HG02623 (cell line): ENCODE measurements around the gene PRIM2.
A peak's percentile ranks its signal among the peaks of the same experiment; 100 is the strongest.
"Not testable (repeated sequence)": the region's sequence is repeated elsewhere in the genome, so short reads cannot be mapped to it uniquely, and the experiment has no call there.

ENCODE experiments used
- ATAC-seq: cut with Tn5 transposase; IDR thresholded peaks from one replicate; pipeline ENCODE4 v1.9.1; 2021; ENCODE audit warnings: moderate library complexity; ENCODE audit not compliant: unreplicated experiment

Gene PRIM2

GRCh38 chr6:57489887-57490286 is 172.5 kb downstream of the PRIM2 start:
- ATAC-seq = not testable (repeated sequence)

- ATAC-seq = not testable (repeated sequence)
Measured at GRCh38 chr6:57491795-57492194, 174.4 kb downstream of the PRIM2 start.

GRCh38 chr6:57496251-57496650 is 178.8 kb downstream of the PRIM2 start:
- not testable (repeated sequence) for ATAC-seq

GRCh38 chr6:57500368-57501021 is 183.1 kb downstream of the PRIM2 start:
- not testable (repeated sequence) for ATAC-seq

GRCh38 chr6:57502387-57502786 is 185.0 kb downstream of the PRIM2 start:
- ATAC-seq = not testable (repeated sequence)

GRCh38 chr6:57505251-57505650 is 187.8 kb downstream of the PRIM2 start:
- not testable (repeated sequence) for ATAC-seq

- ATAC-seq = not testable (repeated sequence)
Measured at GRCh38 chr6:57510390-57510789, 193.0 kb downstream of the PRIM2 start.

GRCh38 chr6:57515171-57515570 is 197.7 kb downstream of the PRIM2 start:
- ATAC-seq = not testable (repeated sequence)

GRCh38 chr6:57515845-57516244 is 198.4 kb downstream of the PRIM2 start:
- ATAC-seq = not testable (repeated sequence)

- ATAC-seq = not testable (repeated sequence)
Measured at GRCh38 chr6:57516776-57517175, 199.3 kb downstream of the PRIM2 start.

- not testable (repeated sequence) for ATAC-seq
Measured at GRCh38 chr6:57519198-57519597, 201.8 kb downstream of the PRIM2 start.

GRCh38 chr6:57521085-57521484 is 203.7 kb downstream of the PRIM2 start:
- ATAC-seq = not testable (repeated sequence)

- ATAC-seq = not testable (repeated sequence)
Measured at GRCh38 chr6:57523221-57523620, 205.8 kb downstream of the PRIM2 start.

- not testable (repeated sequence) for ATAC-seq
Measured at GRCh38 chr6:57529755-57530154, 212.3 kb downstream of the PRIM2 start.

GRCh38 chr6:57532660-57533059 is 215.2 kb downstream of the PRIM2 start:
- ATAC-seq = not testable (repeated sequence)

- not testable (repeated sequence) for ATAC-seq
Measured at GRCh38 chr6:57535121-57535520, 217.7 kb downstream of the PRIM2 start.

GRCh38 chr6:57535994-57536393 is 218.6 kb downstream of the PRIM2 start:
- peak; percentile 80 for ATAC-seq

- ATAC-seq = not testable (repeated sequence)
Measured at GRCh38 chr6:57537916-57538315, 220.5 kb downstream of the PRIM2 start.

GRCh38 chr6:57551961-57552360 is 234.5 kb downstream of the PRIM2 start:
- not testable (repeated sequence) for ATAC-seq

- not testable (repeated sequence) for ATAC-seq
Measured at GRCh38 chr6:57557855-57558254, 240.4 kb downstream of the PRIM2 start.

GRCh38 chr6:57559170-57559569 is 241.7 kb downstream of the PRIM2 start:
- ATAC-seq = not testable (repeated sequence)

- ATAC-seq = not testable (repeated sequence)
Measured at GRCh38 chr6:57562233-57562632, 244.8 kb downstream of the PRIM2 start.

- ATAC-seq = not testable (repeated sequence)
Measured at GRCh38 chr6:57572119-57572518, 254.7 kb downstream of the PRIM2 start.
